ENCODE measurements around the gene ENPP5.
"Not testable (repeated sequence)": the region's sequence is repeated elsewhere in the genome, so short reads cannot be mapped to it uniquely, and the experiment has no call there.

ENPP5 gene

GRCh38 chr6:46144270-46144669, 26.5 kb downstream of the ENPP5 start:
- DNase-seq, result no peak
- no peak overlapping the region for H3K27ac ChIP-seq
- no peaks in the 10 kb centered on the region for H3K27me3 ChIP-seq (ENCODE audit: insufficient read depth, low read depth, severe bottlenecking)
- no peak overlapping the region for H3K4me3 ChIP-seq (ENCODE audit: low read depth, low read length)
- H3K36me3 ChIP-seq, result peaks cover 6% of the 10 kb centered on the region
- H3K9me3 ChIP-seq (ENCODE audit: severe bottlenecking), result no peaks in the 10 kb centered on the region
- TF ChIP-seq, protein P1, sequence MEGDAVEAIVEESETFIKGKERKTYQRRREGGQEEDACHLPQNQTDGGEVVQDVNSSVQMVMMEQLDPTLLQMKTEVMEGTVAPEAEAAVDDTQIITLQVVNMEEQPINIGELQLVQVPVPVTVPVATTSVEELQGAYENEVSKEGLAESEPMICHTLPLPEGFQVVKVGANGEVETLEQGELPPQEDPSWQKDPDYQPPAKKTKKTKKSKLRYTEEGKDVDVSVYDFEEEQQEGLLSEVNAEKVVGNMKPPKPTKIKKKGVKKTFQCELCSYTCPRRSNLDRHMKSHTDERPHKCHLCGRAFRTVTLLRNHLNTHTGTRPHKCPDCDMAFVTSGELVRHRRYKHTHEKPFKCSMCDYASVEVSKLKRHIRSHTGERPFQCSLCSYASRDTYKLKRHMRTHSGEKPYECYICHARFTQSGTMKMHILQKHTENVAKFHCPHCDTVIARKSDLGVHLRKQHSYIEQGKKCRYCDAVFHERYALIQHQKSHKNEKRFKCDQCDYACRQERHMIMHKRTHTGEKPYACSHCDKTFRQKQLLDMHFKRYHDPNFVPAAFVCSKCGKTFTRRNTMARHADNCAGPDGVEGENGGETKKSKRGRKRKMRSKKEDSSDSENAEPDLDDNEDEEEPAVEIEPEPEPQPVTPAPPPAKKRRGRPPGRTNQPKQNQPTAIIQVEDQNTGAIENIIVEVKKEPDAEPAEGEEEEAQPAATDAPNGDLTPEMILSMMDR (IDR thresholded peaks at IDR 0.05; ENCODE audit: low read depth, low read length), result no peak

DNA sequence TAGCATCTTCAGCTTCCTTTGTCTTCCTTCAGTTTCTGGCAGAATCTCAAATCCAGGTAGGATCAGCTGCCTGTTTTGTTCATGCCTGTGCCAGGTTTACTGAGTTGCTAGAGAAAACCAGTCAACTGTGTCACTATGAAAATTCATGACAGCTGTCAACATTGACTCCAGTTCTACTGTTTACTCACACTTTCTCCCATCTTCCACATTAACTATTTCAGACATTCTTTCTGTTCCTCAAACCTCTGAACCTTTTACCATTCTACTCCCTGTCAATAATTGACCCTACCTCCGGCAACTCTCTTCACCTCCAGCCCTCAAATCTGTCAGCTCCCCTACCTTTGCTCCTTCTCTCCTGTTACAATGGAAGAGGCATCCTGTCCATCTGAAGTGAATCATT, 32.5 kb downstream of the ENPP5 start:
- Histone ChIP-seq H3K36me3 (peaks cover 2% of the 10 kb centered on the region), H3K27me3 (ENCODE audit: insufficient read depth, low read depth, severe bottlenecking) (no peaks in the 10 kb centered on the region), H3K4me3 (ENCODE audit: low read depth, low read length) (no peak overlapping the region), H3K9me3 (ENCODE audit: severe bottlenecking) (no peaks in the 10 kb centered on the region), H3K27ac (no peak overlapping the region)
- no peak for DNase-seq
- TF ChIP-seq, protein P1 (IDR thresholded peaks at IDR 0.05; ENCODE audit: low read depth, low read length), result no peak

- Histone ChIP-seq H3K27ac (no peak overlapping the region), H3K27me3 (ENCODE audit: insufficient read depth, low read depth, severe bottlenecking) (no peaks in the 10 kb centered on the region), H3K36me3 (no peaks in the 10 kb centered on the region), H3K4me3 (ENCODE audit: low read depth, low read length) (no peak overlapping the region), H3K9me3 (ENCODE audit: severe bottlenecking) (no peaks in the 10 kb centered on the region)
- DNase-seq, result no peak
- TF ChIP-seq, protein P1 (IDR thresholded peaks at IDR 0.05; ENCODE audit: low read depth, low read length), result no peak
Observed at GRCh38 chr6:46137387-46137786, 33.4 kb downstream of the ENPP5 start.

GRCh38 chr6:46136831-46137230, 33.9 kb downstream of the ENPP5 start:
- DNase-seq, result no peak
- TF ChIP-seq, protein P1 (IDR thresholded peaks at IDR 0.05; ENCODE audit: low read depth, low read length), result no peak
- H3K27me3 ChIP-seq (ENCODE audit: insufficient read depth, low read depth, severe bottlenecking), result no peaks in the 10 kb centered on the region
- H3K9me3 ChIP-seq (ENCODE audit: severe bottlenecking), result no peaks in the 10 kb centered on the region
- H3K27ac ChIP-seq, result no peak overlapping the region
- H3K4me3 ChIP-seq (ENCODE audit: low read depth, low read length), result no peak overlapping the region
- no peaks in the 10 kb centered on the region for H3K36me3 ChIP-seq

DNA sequence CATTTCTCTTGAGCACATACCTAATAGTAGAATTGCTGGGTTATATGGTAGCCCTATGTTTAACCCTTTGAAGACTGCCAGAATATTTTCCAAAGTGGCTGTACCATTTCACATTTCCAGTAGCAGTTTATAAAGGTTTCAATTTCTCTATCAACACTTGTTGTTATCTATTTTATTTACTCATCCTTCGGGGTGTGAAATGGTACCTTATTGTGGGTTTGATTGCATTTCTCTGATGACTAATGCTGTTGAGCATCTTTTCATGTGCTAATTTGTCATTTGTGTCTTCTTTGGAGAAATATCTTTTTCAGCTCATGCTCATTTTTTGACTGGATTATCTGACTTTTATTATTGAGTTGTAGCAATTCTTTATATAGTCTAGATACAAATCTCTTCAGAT, 35.6 kb downstream of the ENPP5 start:
- Histone ChIP-seq H3K4me3 (ENCODE audit: low read depth, low read length) (no peak overlapping the region), H3K36me3 (no peaks in the 10 kb centered on the region), H3K27me3 (ENCODE audit: insufficient read depth, low read depth, severe bottlenecking) (no peaks in the 10 kb centered on the region), H3K9me3 (ENCODE audit: severe bottlenecking) (no peaks in the 10 kb centered on the region), H3K27ac (no peak overlapping the region)
- DNase-seq, result no peak
- TF ChIP-seq, protein P1 (IDR thresholded peaks at IDR 0.05; ENCODE audit: low read depth, low read length), result no peak

- Histone ChIP-seq H3K27me3 (ENCODE audit: insufficient read depth, low read depth, severe bottlenecking) (no peaks in the 10 kb centered on the region), H3K4me3 (ENCODE audit: low read depth, low read length) (no peak overlapping the region), H3K36me3 (no peaks in the 10 kb centered on the region), H3K9me3 (ENCODE audit: severe bottlenecking) (no peaks in the 10 kb centered on the region), H3K27ac (no peak overlapping the region)
- TF ChIP-seq, protein P1 (IDR thresholded peaks at IDR 0.05; ENCODE audit: low read depth, low read length), result no peak
- peak; percentile 68 for DNase-seq
Observed at GRCh38 chr6:46134216-46134615, 36.6 kb downstream of the ENPP5 start.

DNA sequence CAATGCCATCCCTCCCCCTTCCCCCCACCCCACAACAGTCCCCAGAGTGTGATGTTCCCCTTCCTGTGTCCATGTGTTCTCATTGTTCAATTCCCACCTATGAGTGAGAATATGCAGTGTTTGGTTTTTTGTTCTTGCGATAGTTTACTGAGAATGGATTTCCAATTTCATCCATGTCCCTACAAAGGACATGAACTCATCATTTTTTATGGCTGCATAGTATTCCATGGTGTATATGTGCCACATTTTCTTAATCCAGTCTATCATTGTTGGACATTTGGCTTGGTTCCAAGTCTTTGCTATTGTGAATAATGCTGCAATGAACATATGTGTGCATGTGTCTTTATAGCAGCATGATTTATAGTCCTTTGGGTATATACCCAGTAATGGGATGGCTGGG, 39.5 kb downstream of the ENPP5 start:
- H3K36me3 ChIP-seq; H3K27me3 ChIP-seq (ENCODE audit: insufficient read depth, low read depth, severe bottlenecking); H3K4me3 ChIP-seq (ENCODE audit: low read depth, low read length); H3K27ac ChIP-seq; H3K9me3 ChIP-seq (ENCODE audit: severe bottlenecking); DNase-seq: not testable (repeated sequence)

All from WERI-Rb-1 (cell line).